ENCODE measurements around the gene RHEB. TPM values are rescaled to one million over a fixed set of nuclear protein-coding genes. Genes with fewer than 3 reads are reported as not detected.

RHEB gene, protein sequence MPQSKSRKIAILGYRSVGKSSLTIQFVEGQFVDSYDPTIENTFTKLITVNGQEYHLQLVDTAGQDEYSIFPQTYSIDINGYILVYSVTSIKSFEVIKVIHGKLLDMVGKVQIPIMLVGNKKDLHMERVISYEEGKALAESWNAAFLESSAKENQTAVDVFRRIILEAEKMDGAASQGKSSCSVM
- total RNA-seq, result 67.1 and 80.8 TPM in 2 replicates

DNA sequence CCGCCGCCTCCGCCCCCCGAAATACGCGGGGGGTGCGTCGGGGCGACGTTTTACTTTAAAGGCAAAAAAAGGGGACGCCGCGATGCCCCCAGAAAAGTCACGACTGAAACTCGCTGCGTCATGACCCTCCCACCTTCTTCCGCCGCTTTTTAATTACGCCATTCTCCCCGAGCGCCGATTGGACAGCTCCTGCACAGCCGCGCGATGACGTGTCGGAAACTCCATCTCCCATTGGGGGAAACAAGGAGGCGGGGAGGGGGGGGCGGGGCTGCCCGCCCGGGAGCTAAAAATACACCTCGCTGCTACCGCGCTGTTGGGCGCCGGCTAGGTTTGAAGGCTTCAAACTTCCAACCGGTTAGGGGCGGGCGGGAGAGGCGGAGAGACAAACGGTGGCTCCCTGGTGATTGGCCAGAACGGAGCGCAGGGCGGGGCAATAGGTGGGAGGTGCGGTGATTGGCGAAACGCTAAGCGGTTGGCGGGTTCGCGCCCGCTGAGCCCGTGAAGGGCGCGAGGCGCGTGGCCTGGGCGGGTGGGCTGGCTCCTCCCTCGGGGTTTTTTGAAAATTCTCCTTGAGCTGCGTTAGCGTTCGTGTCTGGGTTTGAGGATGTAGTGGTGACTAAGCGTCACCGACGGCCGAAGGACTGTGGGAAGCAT is at the start of gene RHEB:
Gene RHEB, minus strand, starts transcription at position 131 of the 654 bp plus-strand sequence. CDS start 384 bp downstream, outside the sequence.

DNA sequence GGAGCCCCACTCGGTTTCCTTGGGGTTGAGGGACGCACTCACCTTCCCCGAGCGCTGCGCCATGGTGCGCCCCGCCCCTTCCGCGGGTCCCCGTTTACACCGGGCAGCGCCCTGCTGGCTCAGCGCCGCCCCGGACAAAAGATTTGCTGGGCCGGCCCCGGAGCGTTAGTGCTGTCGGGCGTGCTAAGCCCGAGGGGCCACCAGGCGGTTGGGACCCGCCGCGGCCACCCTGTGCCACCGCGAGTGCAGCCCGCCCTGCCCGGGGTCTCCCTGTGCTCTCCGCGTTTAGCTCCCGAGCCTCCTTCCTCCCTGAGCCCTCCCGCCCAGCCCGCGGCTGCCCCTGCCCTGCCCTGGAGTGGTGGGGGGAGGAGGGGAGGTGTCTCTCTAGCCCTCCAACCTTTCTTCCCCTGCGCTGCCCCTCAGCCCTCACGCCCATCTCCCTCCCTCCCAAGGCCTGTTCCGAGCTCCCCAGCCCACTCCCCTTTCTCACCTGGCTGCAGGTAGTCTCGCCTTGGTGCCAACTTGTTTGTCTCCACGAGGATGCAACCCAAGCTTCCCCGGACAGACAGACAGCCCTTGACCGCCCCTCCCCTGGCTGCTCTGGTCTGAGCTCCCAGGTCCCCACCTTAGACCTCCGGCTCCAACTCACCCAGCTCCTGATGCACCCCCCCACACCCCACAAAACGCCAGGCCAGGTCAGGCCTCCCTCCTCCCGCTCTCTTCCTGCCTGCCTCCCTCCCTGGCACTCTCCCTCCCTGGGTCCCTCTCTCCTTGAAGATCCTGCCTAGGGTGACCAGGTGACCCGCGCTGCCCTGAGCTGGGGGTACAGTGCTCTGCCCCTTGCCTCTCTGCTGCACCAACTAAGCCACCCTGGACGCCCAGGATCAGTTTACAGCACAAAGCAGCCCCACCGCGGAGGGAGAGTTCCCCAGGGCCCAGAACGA is 79.6 kb downstream of the RHEB start, which contains the start of gene CRYGN:
Gene CRYGN, minus strand, starts transcription at position 287 of the 944 bp plus-strand sequence. Its CDS starts 224 bp downstream, at position 63.

Other genes with a start within 250 kb of the RHEB start
- 31.8 and 47.6 TPM in 2 replicates for gene NUB1, start 178.1 kb downstream of the RHEB start, total RNA-seq
- 8.6 TPM in 1 of 2 replicates, not detected in the other for gene WDR86, start 109.9 kb downstream of the RHEB start, total RNA-seq
- not detected in 2 replicates for gene CRYGN, start 79.8 kb downstream of the RHEB start, total RNA-seq

All from smooth muscle cell of the umbilical artery (primary cell).